H9 (cell line): ENCODE results near the gene PCDHGA10. TPM values are rescaled to one million over a fixed set of nuclear protein-coding genes. Genes with fewer than 3 reads are reported as not detected.

Source experiments
- DNase-seq: peaks from one replicate; pipeline ENCODE4 v3.0.0-alpha.2; 2017
- H2AFZ ChIP-seq: one replicate; pipeline ENCODE4 v1.6.1; 2013; ENCODE audit warnings: mild to moderate bottlenecking, low read length, control low read depth, moderate library complexity
- H2AK5ac ChIP-seq: 2 replicates; pipeline ENCODE4 v1.6.1; 2013; ENCODE audit warnings: low read length, control low read depth, mixed read lengths; ENCODE audit not compliant: insufficient read length
- H2BK120ac ChIP-seq: one replicate; pipeline ENCODE4 v1.6.1; 2013; ENCODE audit warnings: low read depth, mild to moderate bottlenecking, low read length, control low read depth, inconsistent platforms; ENCODE audit not compliant: poor library complexity, severe bottlenecking
- H2BK12ac ChIP-seq: 2 replicates; pipeline ENCODE4 v1.6.1; 2013; ENCODE audit warnings: low read length, control low read depth, mixed read lengths, low read depth; ENCODE audit not compliant: insufficient read length
- H2BK15ac ChIP-seq: 2 replicates; pipeline ENCODE4 v1.6.1; 2013; ENCODE audit warnings: low read depth, low read length, control low read depth
- H2BK20ac ChIP-seq: one replicate; pipeline ENCODE4 v1.6.1; 2013; ENCODE audit warnings: low read depth, mild to moderate bottlenecking, low read length, control low read depth, inconsistent platforms; ENCODE audit not compliant: poor library complexity, severe bottlenecking
- H2BK5ac ChIP-seq: 2 replicates; pipeline ENCODE4 v1.6.1; 2013; ENCODE audit warnings: low read length, control low read depth, mixed read lengths; ENCODE audit not compliant: insufficient read length
- H3K14ac ChIP-seq: 2 replicates; pipeline ENCODE4 v1.6.1; 2013; ENCODE audit warnings: low read length, control low read depth; ENCODE audit not compliant: insufficient read depth
- H3K18ac ChIP-seq: 2 replicates; pipeline ENCODE4 v1.6.1; 2013; ENCODE audit warnings: low read depth, mild to moderate bottlenecking, mixed read lengths, low read length, control low read depth; ENCODE audit not compliant: insufficient read length
- H3K23ac ChIP-seq: 2 replicates; pipeline ENCODE4 v1.6.1; 2013; ENCODE audit warnings: low read length, control low read depth, mixed read lengths, low read depth; ENCODE audit not compliant: insufficient read length
- H3K23me2 ChIP-seq: 2 replicates; pipeline ENCODE4 v1.6.1; 2013; ENCODE audit warnings: low read depth, mild to moderate bottlenecking, mixed read lengths, low read length, control low read depth; ENCODE audit not compliant: insufficient read length, poor library complexity, severe bottlenecking
- H3K27ac ChIP-seq: 2 replicates; pipeline ENCODE4 v1.5.1; 2013; ENCODE audit warnings: low read length, control low read depth, mixed read lengths, low read depth; ENCODE audit not compliant: insufficient read length
- H3K27me3 ChIP-seq: 2 replicates; pipeline ENCODE4 v1.6.1; 2013; ENCODE audit warnings: low read length, control low read depth, inconsistent platforms; ENCODE audit not compliant: insufficient read depth
- H3K4ac ChIP-seq: 2 replicates; pipeline ENCODE4 v1.6.1; 2013; ENCODE audit warnings: low read depth, mild to moderate bottlenecking, control low read depth, inconsistent platforms, low read length, moderate library complexity
- H3K4me1 ChIP-seq: 2 replicates; pipeline ENCODE4 v1.6.1; 2013; ENCODE audit warnings: low read length, control low read depth, inconsistent platforms; ENCODE audit not compliant: insufficient read depth
- H3K4me2 ChIP-seq: 2 replicates; pipeline ENCODE4 v1.6.1; 2013; ENCODE audit warnings: low read length, control low read depth, mixed read lengths; ENCODE audit not compliant: insufficient read length, insufficient read depth
- H3K56ac ChIP-seq: 2 replicates; pipeline ENCODE4 v1.6.1; 2013; ENCODE audit warnings: low read depth, mild to moderate bottlenecking, mixed read lengths, low read length, control low read depth; ENCODE audit not compliant: insufficient read length
- H3K79me1 ChIP-seq: 2 replicates; pipeline ENCODE4 v1.6.1; 2013; ENCODE audit warnings: low read depth, mild to moderate bottlenecking, moderate library complexity, low read length, control low read depth, inconsistent platforms; ENCODE audit not compliant: insufficient read depth, poor library complexity, severe bottlenecking
- H3K79me2 ChIP-seq: 2 replicates; pipeline ENCODE4 v1.6.1; 2013; ENCODE audit warnings: low read length, control low read depth, inconsistent platforms; ENCODE audit not compliant: insufficient read depth
- H3K9ac ChIP-seq: 2 replicates; pipeline ENCODE4 v1.6.1; 2013; ENCODE audit warnings: low read length, control low read depth, mixed read lengths; ENCODE audit not compliant: insufficient read length; ENCODE audit errors: extremely low read depth
- H3K9me3 ChIP-seq: one replicate; pipeline ENCODE4 v1.6.1; 2013; ENCODE audit warnings: low read depth, low read length, inconsistent platforms; ENCODE audit not compliant: control insufficient read depth
- H3T11ph ChIP-seq: one replicate; pipeline ENCODE4 v1.6.1; 2013; ENCODE audit warnings: mild to moderate bottlenecking, low read length, control low read depth, inconsistent platforms
- H4K20me1 ChIP-seq: one replicate; pipeline ENCODE4 v1.6.1; 2013; ENCODE audit not compliant: control insufficient read depth, insufficient read length, insufficient read depth
- H4K5ac ChIP-seq: 2 replicates; pipeline ENCODE4 v1.6.1; 2013; ENCODE audit warnings: low read depth, mild to moderate bottlenecking, mixed read lengths, low read length, control low read depth; ENCODE audit not compliant: insufficient read length
- H4K8ac ChIP-seq: replicated peaks from 2 replicates; pipeline ENCODE4 v1.6.1; 2013; ENCODE audit warnings: low read length, control low read depth, mixed read lengths, low read depth; ENCODE audit not compliant: insufficient read length
- H4K91ac ChIP-seq: 2 replicates; pipeline ENCODE4 v1.6.1; 2013; ENCODE audit warnings: low read depth, mild to moderate bottlenecking, moderate library complexity, mixed read lengths, low read length, control low read depth; ENCODE audit not compliant: insufficient read length
- H3K27ac Mint-ChIP-seq, 3 experiments: 2 replicates in 2 of 3; 3 replicates in 1 of 3; pipeline ENCODE4 v1.8.0; 2020 to 2021; ENCODE audit warnings: mixed read lengths in 3 of 3, mild to moderate bottlenecking in 1 of 3, moderate library complexity in 1 of 3
- H3K27me3 Mint-ChIP-seq: 2 replicates; pipeline ENCODE4 v1.8.0; 2021; ENCODE audit warnings: low read depth, mild to moderate bottlenecking, moderate library complexity, mixed read lengths
- H3K36me3 Mint-ChIP-seq, 3 experiments: 2 replicates in 2 of 3; 3 replicates in 1 of 3; pipeline ENCODE4 v1.8.0; 2020 to 2021; ENCODE audit warnings: low read depth in 3 of 3, mixed read lengths in 3 of 3; ENCODE audit not compliant: insufficient read depth in 1 of 3
- H3K4me1 Mint-ChIP-seq, 2 experiments: 2 replicates each; pipeline ENCODE4 v1.8.0; 2020; ENCODE audit warnings: mixed read lengths in 2 of 2
- H3K4me3 Mint-ChIP-seq, 2 experiments: 2 replicates in 1 of 2; 3 replicates in 1 of 2; pipeline ENCODE4 v1.8.0; 2020 to 2021; ENCODE audit warnings: mild to moderate bottlenecking in 2 of 2, mixed read lengths in 2 of 2, moderate library complexity in 1 of 2
- H3K9me3 Mint-ChIP-seq, 2 experiments: 2 replicates in 1 of 2; 3 replicates in 1 of 2; pipeline ENCODE4 v1.8.0; 2020; ENCODE audit warnings: mild to moderate bottlenecking in 2 of 2, mixed read lengths in 2 of 2, moderate library complexity in 1 of 2
- WGBS: extraction: QIAGEN DNeasy Blood & Tissue Kit; methylation state at CpG from one replicate; pipeline ENCODE4 v1.1.7; 2013; ENCODE audit warnings: missing lambda C conversion rate, low lambda C conversion rate, mixed read lengths; ENCODE audit not compliant: insufficient read length; ENCODE audit errors: extremely low coverage; 5-methylcytosine and 5-hydroxymethylcytosine counted together
- total RNA-seq: library from RNA; stranded (reverse); gene quantifications from 2 replicates; pipeline ENCODE4 v1.2.1, GENCODE V29; 2021
- TF ChIP-seq, protein P1 (sequence below): fragments of 200-600 bp; sonication (generic); conservative IDR thresholded peaks from 3 replicates; pipeline ENCODE4 v1.8.0; 2021; ENCODE audit warnings: antibody characterized with exemption, mild to moderate bottlenecking

PCDHGA10 gene
- total RNA-seq, 1 experiment from 2014 or later: 15.1 TPM

DNA sequence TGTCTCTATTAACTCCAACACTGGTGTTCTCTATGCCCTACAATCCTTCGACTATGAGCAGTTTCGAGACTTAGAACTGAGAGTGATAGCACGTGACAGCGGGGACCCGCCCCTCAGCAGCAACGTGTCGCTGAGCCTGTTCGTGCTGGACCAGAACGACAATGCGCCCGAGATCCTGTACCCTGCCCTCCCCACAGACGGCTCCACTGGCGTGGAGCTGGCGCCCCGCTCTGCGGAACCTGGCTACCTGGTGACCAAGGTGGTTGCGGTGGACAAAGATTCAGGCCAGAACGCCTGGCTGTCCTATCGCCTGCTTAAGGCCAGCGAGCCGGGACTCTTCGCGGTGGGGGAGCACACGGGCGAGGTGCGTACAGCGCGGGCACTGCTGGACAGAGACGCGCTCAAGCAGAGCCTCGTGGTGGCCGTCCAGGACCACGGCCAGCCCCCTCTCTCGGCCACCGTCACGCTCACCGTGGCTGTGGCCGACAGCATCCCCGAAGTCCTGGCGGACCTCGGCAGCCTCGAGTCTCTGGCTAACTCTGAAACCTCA is 10.0 kb downstream of the PCDHGA10 start:
- Histone ChIP-seq H4K8ac (no peak overlapping the region), H4K20me1 (no peaks in the 10 kb centered on the region), H3K23ac (no peak overlapping the region), H3K4me1 (no peaks in the 10 kb centered on the region), H2AK5ac (no peak overlapping the region), H3K27ac (no peak overlapping the region), H4K5ac (no peak overlapping the region), H3K23me2 (peaks cover 4% of the 10 kb centered on the region), H2BK120ac (no peak overlapping the region), H3K4me2 (no peak overlapping the region), H4K91ac (no peak overlapping the region), H3K79me2 (no peaks in the 10 kb centered on the region), H3K9ac (no peak overlapping the region), H3K56ac (no peak overlapping the region), H3K14ac (no peak overlapping the region), H3K79me1 (no peaks in the 10 kb centered on the region), H3K9me3 (peaks cover 22% of the 10 kb centered on the region), H3K27me3 (no peaks in the 10 kb centered on the region; the same call in 1 of the 2 replicates), H3K4ac (no peak overlapping the region), H2BK15ac (no peak overlapping the region), H3K18ac (no peak overlapping the region), H2BK5ac (no peak overlapping the region), H2BK12ac (no peak overlapping the region), H3T11ph (no peak overlapping the region), H2BK20ac (no peak overlapping the region), H2AFZ (no peak overlapping the region)
- Mint-ChIP-seq H3K36me3 (peaks cover 64 to 97% (median 73%) of the 10 kb centered on the region in 3 experiments), H3K4me3 (no peak overlapping the region), H3K9me3 (peaks cover 75 to 91% of the 10 kb centered on the region in 2 experiments), H3K27me3 (peaks cover 16% of the 10 kb centered on the region), H3K27ac (no peak overlapping the region), H3K4me1 (peaks cover 4% of the 10 kb centered on the region in 2 experiments; a peak in 3 of 4 replicates)
- no peak for DNase-seq
- TF ChIP-seq, protein P1, sequence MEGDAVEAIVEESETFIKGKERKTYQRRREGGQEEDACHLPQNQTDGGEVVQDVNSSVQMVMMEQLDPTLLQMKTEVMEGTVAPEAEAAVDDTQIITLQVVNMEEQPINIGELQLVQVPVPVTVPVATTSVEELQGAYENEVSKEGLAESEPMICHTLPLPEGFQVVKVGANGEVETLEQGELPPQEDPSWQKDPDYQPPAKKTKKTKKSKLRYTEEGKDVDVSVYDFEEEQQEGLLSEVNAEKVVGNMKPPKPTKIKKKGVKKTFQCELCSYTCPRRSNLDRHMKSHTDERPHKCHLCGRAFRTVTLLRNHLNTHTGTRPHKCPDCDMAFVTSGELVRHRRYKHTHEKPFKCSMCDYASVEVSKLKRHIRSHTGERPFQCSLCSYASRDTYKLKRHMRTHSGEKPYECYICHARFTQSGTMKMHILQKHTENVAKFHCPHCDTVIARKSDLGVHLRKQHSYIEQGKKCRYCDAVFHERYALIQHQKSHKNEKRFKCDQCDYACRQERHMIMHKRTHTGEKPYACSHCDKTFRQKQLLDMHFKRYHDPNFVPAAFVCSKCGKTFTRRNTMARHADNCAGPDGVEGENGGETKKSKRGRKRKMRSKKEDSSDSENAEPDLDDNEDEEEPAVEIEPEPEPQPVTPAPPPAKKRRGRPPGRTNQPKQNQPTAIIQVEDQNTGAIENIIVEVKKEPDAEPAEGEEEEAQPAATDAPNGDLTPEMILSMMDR: no peak
- no CpG with 5 or more reads among the region's 42 CpGs for WGBS
